NCI-H128 (cell line): Measurements from ENCODE around the gene TIAM1.

Experiments
- DNase-seq: peaks from one replicate; lab custom pipeline; 2025; ENCODE audit not compliant: unreplicated experiment; lab: John Stamatoyannopoulos, UW

The TIAM1 gene, protein sequence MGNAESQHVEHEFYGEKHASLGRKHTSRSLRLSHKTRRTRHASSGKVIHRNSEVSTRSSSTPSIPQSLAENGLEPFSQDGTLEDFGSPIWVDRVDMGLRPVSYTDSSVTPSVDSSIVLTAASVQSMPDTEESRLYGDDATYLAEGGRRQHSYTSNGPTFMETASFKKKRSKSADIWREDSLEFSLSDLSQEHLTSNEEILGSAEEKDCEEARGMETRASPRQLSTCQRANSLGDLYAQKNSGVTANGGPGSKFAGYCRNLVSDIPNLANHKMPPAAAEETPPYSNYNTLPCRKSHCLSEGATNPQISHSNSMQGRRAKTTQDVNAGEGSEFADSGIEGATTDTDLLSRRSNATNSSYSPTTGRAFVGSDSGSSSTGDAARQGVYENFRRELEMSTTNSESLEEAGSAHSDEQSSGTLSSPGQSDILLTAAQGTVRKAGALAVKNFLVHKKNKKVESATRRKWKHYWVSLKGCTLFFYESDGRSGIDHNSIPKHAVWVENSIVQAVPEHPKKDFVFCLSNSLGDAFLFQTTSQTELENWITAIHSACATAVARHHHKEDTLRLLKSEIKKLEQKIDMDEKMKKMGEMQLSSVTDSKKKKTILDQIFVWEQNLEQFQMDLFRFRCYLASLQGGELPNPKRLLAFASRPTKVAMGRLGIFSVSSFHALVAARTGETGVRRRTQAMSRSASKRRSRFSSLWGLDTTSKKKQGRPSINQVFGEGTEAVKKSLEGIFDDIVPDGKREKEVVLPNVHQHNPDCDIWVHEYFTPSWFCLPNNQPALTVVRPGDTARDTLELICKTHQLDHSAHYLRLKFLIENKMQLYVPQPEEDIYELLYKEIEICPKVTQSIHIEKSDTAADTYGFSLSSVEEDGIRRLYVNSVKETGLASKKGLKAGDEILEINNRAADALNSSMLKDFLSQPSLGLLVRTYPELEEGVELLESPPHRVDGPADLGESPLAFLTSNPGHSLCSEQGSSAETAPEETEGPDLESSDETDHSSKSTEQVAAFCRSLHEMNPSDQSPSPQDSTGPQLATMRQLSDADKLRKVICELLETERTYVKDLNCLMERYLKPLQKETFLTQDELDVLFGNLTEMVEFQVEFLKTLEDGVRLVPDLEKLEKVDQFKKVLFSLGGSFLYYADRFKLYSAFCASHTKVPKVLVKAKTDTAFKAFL (N-terminal part only)

DNA sequence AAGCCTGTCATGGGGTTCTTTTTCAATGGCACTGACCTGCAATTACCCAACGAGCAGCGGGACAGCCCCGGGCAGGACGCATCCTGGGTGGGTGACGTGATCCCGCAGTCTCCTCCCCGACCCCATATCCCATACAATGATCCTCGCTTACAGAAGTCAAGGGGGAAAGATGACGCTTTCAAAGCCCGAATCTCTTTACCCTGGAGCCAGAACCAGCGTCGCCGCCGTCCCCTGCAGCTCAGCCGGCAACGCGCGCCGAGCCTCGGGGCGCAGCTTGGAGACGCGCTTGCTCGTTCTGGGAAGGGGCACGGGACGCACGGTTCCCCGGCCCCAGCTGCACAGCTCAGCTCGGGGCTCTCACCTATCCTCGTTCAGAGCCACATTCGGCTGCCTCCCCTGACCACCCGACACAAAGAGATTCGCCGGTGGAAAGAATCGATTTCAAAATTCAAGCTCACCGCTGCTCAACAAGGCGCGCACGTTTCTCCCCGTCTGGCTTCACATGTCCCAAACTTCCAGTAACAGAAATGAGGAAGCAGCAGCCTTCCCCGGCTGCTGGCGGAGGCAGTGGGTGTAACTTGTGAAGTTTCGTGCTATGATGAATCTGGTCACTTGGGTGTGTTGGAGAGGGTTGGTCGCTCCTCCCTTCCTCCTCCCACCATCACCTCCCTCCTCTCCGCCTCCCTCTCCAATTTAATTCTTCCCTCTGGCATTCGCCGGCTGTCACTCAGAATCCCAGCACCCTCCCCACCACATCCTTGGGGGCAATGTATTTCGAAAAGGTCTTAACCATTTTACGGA is at the start of gene TIAM1:
Gene TIAM1 (minus strand): TSS at position 582 of the 801 bp plus-strand sequence. CDS start 77,289 bp downstream, outside the sequence.
- DNase-seq, result no peak

DNA sequence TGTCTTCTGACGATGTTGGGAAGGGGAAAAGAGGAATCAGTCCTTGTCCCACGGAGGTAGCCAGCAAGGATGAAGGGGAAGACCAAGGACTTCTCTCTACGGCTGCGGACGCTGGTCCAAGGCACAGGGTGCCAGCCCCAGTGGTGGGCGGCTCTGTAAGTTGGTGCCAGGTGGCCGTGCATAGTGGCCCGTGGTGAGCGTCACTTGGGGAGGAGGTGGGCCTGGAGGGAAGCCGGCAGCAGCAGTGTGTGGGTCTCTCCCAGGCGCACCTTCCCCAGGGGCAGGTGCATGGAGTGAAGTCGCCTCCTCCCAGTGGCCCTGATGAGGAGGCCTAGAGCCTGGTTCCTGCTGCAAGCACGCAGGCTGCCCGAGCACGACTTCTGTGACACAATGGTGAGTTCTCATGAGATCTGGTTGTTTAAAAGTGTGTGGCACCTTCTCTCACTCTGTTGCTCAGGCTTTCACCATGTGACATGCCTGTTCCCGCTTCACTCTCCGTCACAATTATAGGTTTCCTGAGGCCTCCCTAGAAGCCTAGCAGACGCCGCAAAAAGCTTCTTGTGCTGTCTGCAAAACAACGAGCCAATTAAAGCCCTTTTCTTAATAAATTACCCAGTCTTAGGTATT is 43.6 kb upstream of the TIAM1 start:
- no peak for DNase-seq

DNA sequence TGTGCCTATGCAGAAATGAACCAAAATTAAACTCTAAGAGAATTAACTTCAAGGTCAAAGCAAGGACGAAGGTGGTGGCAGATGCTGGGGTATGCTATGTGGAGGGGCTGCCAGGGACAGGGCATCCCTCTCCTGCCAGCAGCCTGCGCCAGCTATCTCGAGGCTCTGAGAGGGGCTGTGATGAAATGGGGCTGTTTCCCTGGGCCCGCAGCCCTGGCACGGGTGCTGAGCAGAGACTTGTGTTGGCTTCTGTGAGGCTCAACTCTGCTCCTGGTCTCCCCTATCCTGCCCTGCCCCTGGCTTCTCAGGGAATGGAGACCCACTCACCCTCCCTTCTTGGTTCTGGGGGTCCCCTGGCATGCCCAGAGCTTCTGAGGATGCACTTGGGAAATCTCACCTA is 41.9 kb upstream of the TIAM1 start:
- no peak for DNase-seq

DNA sequence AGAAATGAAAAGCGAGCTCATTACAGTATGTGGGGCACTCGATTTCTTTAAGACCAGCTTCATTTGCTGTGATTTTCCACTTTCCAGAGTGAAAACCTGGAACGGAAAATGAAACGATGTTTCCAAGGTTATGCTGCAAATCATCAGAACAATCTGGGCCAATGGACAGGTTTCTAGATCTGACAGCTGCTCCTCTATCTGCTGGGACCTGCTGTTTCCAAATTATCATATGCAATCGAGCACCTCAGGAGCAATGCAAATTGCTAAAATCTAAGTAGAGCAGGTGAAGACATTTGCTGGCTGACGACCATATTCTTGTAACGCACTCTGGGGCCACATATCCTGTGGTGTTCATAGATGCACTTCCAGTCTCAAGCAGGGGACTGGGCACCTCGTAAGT is 39.7 kb upstream of the TIAM1 start:
- no peak for DNase-seq

DNA sequence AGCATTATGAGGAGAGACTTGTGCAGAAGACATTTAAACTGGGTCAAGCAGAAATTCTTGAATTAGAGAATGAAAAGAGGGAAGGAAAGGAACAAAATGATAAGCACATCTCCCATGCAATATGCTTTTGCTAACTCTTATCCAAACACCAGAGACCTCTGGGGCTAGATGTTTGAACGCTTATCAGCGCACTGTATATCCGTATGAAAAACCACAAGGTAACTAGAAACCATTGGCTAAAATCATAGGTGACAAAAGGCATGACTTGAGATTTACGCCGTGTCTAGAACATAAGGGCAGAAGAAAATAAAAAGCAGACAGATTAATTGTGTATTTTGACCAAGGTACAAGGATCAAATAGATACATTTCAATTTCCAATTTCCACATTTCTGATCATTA is 38.0 kb upstream of the TIAM1 start:
- no peak for DNase-seq

DNA sequence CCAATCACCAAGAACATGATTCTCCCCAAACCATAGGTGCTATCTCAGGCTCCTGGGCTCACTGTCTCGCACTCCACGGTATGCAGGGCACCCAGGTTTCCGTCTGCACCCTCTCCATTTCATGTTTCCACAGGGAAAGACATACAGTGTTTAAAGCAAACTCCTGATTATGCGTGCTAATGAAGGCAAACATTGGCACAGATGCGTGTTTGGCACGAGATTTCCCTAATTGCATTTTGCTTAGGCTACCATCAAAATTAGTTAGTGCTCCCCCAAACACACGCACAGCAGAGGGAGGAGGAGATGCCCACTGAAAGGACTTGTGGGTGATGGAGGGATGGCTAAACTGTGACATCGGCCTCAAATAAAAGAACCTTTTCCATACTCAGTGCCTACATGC is 32.2 kb upstream of the TIAM1 start:
- DNase-seq, result no peak

DNA sequence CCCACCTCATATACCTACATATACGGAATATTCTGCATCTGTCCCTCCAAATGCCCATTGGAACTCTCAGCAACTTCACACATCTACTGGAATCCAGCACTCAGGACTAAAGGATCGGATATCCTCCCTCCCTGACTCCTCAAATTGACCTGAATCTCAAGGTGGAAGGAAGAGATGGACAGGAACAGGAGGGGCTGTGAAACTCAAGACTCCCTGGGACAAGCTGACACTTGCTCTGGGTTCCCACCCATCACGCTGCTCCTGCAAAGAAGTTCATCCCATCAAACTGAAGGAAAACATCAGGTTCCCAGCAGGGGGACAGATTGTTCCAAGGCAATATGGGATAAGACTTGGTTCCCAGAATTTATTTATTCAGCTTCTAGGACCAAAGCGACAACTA is 30.3 kb upstream of the TIAM1 start:
- DNase-seq, result no peak

DNA sequence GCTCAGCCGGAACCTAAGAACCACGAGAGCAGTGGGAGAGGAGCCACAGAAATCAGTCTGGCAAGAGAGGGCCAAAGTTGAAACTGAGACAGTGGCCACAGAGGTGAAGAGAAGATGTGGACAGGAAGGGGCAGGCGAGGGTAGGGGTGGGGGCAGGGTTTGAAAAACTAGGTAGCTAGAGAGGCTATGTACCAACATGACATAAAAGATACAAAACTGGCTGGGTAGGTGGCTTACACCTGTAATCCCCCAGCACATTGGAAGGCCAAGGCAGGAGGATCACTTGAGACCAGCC is 28.4 kb upstream of the TIAM1 start:
- no peak for DNase-seq

DNA sequence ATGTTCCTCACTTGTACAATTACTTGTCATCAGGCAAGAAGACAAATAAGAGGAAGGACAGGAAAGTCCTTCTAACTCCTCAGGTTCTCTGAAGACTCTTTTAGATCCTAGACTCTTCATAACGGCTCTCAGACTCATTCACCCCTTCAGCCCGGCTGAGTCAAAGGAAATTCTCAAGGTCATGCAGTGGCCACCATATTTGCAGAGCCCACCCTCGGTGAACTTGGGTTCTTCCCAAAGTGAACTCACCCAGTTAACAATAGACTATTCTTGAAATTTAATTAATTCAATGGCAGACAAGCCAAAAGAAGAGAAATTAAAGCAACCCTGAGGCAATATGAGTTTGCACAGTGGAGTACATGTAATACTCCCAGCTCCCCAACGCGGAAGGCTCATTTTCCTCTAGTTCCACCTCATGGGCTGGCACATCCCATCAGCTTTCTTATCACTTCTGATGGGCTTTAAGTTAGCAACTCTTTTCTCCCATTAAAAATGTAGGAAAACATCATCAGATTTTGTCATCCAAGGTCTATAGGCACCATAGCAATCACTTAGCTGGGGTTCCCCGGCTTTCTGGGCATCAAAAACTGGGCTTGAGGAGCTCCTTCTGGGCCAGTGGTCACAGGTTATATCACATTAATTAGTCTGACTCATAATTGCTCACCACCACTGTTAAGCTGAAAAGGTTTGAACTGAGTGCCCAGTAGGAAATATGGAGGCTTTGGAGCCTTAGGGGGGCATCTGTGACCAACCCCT is 27.8 kb upstream of the TIAM1 start:
- DNase-seq, result no peak

DNA sequence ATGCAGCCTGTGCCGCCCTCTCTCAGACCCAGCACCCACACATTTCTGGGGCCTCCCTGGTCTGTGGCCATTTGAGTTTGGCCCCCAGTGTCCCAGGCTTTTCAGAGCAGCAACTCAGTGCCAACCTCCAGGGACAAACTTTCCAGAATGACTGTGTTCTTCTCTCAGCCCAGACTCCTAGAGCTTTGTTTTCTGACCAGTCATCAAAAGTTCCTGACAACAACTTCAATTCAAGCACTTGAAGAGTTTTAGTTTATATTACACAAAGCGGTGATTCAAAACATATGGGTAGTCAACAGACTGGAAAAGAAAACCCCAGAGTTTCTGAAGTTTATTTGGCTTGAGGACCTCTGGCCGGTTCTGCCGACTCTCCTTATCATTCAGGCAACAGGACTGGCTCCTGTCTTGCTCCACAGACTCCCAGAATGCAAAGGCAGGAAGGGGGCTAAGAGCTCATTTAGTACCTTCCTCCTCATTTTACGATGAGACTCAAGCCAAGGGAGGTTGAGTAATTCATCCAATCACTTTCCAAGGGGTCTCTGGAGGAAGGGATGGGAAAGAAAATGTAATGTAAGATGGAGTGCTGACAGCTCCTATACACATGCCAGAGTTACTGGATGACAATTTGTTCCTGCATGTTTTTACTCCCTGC is 27.0 kb upstream of the TIAM1 start:
- no peak for DNase-seq

DNA sequence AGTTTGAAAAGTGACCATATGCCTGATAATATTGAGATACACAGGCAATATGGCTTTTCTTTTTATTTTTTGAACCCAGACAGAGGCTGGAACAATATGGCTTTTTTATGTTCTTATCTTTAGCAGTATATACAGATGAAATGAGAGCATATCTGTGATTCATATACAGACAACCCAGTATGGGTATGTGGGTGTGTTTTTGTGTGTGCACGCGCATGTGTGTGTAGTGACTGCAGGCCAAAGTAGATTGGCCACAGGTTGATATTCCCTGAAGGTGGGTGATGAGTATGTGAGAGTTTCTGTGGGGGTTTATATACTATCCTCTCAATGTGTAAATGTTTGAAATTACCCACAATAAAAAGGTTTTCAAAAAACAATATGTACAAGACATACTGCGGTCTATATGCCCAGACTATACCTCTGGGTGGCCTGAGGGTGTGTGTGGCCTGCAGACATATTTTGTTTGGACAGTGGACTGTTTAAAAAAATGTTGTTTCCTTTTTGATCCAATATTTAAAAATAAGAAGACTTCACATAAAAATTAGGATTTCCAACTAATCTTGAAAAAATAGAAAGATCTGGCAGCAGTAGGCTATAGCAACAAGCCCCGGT is 26.3 kb upstream of the TIAM1 start:
- no peak for DNase-seq

DNA sequence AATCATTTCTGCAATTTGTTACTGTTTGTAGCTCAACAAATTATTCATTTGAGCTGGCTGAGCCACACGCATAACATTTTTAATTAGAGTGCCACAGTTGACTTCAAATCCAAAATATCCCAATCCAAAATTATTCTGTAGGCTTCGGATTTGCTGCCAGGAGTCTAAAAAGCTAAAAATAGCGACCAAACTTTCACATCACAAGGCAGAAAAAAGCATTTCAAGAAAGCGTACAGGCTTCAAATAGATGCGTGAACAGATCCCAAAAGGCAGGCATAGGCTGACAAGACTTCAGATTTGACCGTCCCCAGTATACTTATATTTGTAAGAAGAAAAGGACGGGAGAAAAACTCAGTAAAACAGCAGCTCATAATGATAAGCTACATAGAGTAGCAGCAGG is 24.3 kb upstream of the TIAM1 start:
- no peak for DNase-seq

DNA sequence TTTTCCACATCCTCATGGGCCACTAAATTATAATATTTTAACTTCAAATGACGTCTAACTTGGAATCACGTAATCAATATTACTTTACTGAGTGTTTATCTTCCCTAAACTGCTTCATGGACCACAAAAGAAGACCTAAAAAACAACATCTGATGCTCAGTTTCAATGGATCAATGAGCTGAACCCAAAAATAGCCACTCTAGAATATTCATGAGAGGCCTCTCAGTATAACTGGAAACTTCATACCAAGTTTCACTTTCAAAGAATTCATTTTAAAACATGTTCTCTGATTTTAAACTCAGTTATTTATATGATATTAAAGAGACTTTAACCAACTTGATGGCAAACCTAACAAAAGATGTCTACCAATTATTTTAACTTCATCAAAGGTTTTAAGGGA is 23.7 kb upstream of the TIAM1 start:
- DNase-seq, result no peak

DNA sequence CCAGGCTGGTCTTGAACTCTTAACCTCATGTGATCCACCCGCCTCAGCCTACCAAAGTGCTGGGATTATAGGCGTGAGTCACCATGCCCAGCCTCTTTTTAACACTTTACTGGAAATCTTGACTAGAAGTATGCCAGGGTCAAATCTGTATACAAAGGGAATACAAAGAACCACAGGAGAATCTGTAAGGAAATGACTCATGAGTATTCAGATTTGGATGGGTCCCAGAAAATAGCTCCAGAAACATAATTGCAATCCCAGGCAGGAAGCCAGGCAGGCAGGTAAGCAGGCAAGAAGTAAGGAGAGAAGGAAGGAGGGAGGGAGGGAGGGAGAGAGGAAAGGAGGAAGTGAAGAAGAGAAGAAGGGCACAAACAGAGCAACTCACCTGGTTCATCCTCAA is 22.8 kb upstream of the TIAM1 start:
- DNase-seq, result no peak

DNA sequence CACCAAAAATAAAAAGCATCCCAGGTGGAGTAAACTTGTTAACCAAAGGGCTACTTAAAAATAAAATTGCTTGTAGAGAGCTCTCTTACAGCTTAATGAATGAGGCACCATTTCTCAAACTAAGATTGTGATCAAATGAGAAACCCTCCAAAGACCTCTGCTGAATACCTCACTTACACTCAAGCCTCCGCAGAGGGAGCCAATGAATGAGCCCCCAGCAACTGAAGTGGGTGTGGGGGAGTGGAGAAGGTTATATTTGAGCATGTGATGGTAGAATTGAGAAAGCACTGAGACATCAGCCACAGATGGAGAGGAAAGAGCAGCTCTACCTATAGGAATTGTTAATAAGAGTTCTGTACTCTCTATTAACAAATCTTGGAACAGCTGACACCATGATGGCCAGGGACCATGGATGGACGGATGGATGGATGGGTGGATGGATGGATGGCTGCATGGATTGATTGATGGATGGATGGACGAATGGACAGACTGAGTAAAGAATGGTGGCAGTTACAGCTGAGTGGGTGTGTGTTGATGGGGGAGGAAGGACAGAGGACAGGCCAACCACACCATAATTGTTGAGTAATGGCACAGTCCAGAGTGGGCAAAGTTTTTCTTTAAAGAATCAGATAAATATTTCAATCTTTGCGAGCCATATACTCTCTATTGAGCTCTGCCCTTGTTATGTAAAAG is 20.3 kb upstream of the TIAM1 start:
- no peak for DNase-seq

DNA sequence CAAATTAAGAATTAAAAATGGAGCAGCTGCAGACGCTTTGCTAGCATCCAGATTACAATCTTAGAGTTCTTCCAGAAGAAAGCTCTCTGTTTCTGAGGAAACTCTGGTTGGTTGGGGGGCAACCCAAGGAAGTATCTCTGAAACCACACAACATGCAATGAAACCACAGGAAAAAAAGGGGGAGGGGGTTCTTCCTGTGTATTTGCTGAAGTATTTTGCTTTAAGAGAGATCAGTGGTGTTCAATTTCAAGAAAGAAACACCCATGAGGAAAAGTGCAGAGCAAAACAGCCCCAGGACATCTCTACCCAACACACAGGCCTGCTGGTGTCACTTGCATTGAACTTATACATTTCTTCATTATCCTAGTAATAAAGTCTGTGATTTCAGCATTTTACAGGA is 19.7 kb upstream of the TIAM1 start:
- no peak for DNase-seq

DNA sequence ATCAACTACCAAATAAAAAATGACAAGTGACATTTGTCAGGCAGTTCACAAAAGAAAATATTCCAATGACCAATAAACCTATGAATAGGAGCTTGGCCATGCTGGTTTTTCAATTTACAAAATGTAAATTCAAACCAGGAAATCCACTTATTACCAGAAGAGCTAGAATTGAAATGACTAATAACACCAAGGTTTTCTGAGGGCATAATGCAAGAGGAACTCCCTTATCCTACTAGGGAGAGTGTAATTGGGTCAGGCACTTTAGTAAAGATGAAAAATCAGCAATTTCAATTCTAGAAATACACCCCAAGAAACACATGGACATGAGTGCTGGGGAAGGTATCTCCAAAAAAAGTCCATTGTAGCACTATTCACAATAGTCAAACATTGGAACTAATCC is 16.7 kb upstream of the TIAM1 start:
- DNase-seq, result no peak

DNA sequence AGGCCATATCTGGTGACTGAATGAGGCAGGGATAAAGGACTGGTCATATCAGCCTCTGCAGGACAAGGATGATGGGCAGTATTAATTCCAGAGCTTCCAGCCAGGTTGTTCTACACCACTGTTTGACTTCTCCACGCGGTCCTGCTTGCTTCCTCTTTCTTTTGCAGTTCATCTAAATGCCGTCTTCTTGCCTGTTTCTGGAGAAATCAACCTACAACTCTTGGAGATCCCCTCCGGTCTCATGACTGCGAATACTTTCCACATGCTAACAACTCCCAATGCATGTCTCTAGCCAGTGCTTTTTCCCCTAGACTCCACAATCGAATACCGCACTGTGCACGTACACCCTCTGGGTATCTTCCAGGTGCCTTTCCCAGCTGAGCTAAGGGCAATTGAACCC is 14.1 kb upstream of the TIAM1 start:
- DNase-seq, result no peak
